Stimulated activated CD4-positive, alpha-beta T cell treated with anti-CD3 and anti-CD28 coated beads, Interleukin-2, amount 100 ng/mL, for 24 hours (primary cell): Measurements from ENCODE around the gene PPP4R4.

Source experiments
- DNase-seq, 2 donors: peaks; one replicate each; pipeline ENCODE4 v3.0.0-alpha.2; 2020

The PPP4R4 gene

GRCh38 chr14:94312481-94313246, 138.5 kb downstream of the PPP4R4 start:
- DNase-seq = no peak

GRCh38 chr14:94313991-94314655, 140.0 kb downstream of the PPP4R4 start:
- no peak for DNase-seq

GRCh38 chr14:94314890-94315289, 140.8 kb downstream of the PPP4R4 start:
- no peak for DNase-seq

- no peak for DNase-seq
Observed at GRCh38 chr14:94316692-94317091, 142.6 kb downstream of the PPP4R4 start.

- DNase-seq = no peak
Observed at GRCh38 chr14:94317259-94317658, 143.1 kb downstream of the PPP4R4 start.

GRCh38 chr14:94320243-94320642, 146.1 kb downstream of the PPP4R4 start:
- DNase-seq = no peak

GRCh38 chr14:94321421-94322271, 147.5 kb downstream of the PPP4R4 start:
- DNase-seq = no peak

- DNase-seq = no peak
Observed at GRCh38 chr14:94322648-94323570, 148.8 kb downstream of the PPP4R4 start, which contains the start of gene SERPINA6. TSS of gene SERPINA6 (minus strand) at chr14:94323336. CDS start at chr14:94314648, 8,688 bp downstream.

- no peak for DNase-seq
Observed at GRCh38 chr14:94328196-94328595, 154.1 kb downstream of the PPP4R4 start.
